ENCODE measurements around the gene ECSIT. TPM values are rescaled to one million over a fixed set of nuclear protein-coding genes. Genes with fewer than 3 reads are reported as not detected.

The ECSIT gene
- polyA plus RNA-seq, 2 of the 4 experiments (the other 2 are of a cell fraction), result 23.0 to 29.7 TPM

DNA sequence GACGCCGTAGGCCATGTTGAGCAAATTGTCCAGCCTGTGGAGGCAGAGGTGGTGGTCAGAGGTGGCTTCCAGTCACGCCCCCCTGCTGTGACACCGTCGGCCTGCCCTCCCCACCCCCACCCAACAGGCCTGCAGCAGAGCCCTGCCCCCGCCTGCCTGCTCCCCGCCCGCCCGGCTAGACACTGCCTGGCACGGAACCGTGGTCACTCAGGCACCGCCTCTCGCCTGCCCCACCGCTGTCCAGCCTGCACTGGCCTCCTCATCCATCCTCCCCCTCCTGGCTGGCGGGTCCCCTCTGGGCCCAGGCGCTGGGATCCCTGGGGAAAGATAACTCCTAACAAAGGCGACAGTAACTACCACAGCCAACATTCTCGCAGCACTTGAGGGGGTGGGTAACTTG, 71.8 kb downstream of the ECSIT start:
- POLR2A ChIA-PET, result no interaction called here
- ATAC-seq, result peak in 1 of 2 experiments; percentile 24; a peak in 1 of 6 replicates
- no peak for TF ChIP-seq JUN (IDR thresholded peaks at IDR 0.05)
- no peak for TF ChIP-seq CHD4 (IDR thresholded peaks at IDR 0.05; ENCODE audit: borderline replicate concordance)
- TF ChIP-seq HDAC2 (IDR thresholded peaks at IDR 0.05), result no peak
- no peak for TF ChIP-seq CBX8 (IDR thresholded peaks at IDR 0.05)
- TF ChIP-seq SMC3 (IDR thresholded peaks at IDR 0.05), result no peak
- TF ChIP-seq, protein P1, sequence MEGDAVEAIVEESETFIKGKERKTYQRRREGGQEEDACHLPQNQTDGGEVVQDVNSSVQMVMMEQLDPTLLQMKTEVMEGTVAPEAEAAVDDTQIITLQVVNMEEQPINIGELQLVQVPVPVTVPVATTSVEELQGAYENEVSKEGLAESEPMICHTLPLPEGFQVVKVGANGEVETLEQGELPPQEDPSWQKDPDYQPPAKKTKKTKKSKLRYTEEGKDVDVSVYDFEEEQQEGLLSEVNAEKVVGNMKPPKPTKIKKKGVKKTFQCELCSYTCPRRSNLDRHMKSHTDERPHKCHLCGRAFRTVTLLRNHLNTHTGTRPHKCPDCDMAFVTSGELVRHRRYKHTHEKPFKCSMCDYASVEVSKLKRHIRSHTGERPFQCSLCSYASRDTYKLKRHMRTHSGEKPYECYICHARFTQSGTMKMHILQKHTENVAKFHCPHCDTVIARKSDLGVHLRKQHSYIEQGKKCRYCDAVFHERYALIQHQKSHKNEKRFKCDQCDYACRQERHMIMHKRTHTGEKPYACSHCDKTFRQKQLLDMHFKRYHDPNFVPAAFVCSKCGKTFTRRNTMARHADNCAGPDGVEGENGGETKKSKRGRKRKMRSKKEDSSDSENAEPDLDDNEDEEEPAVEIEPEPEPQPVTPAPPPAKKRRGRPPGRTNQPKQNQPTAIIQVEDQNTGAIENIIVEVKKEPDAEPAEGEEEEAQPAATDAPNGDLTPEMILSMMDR (IDR thresholded peaks at IDR 0.05), result no peak
- TF ChIP-seq RAD21 (conservative IDR thresholded peaks at IDR 0.05 in 1 of 2, IDR thresholded peaks at IDR 0.05 in 1 of 2), result no peak
- TF ChIP-seq, protein P2, sequence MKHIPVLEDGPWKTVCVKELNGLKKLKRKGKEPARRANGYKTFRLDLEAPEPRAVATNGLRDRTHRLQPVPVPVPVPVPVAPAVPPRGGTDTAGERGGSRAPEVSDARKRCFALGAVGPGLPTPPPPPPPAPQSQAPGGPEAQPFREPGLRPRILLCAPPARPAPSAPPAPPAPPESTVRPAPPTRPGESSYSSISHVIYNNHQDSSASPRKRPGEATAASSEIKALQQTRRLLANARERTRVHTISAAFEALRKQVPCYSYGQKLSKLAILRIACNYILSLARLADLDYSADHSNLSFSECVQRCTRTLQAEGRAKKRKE (CRISPR knock-in tag; IDR thresholded peaks at IDR 0.05; ENCODE audit: low read depth), result no peak
- TF ChIP-seq, protein P3, sequence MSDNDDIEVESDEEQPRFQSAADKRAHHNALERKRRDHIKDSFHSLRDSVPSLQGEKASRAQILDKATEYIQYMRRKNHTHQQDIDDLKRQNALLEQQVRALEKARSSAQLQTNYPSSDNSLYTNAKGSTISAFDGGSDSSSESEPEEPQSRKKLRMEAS (IDR thresholded peaks at IDR 0.05), result no peak
- no peak for FAIRE-seq
- DNase-seq (ENCODE audit: low read depth in 1 of 2, low spot score in 1 of 2), result no peak
- CTCF ChIA-PET, result interaction anchor here (1.0 to 1.4 kb wide), 3 partner anchors 14 to 213 kb away, joined by 3 to 4 read pairs (median 3); no protein-coding TSS in a partner anchor
- 87% methylated on average over 3 of the region's 18 CpGs for WGBS (ENCODE audit: missing lambda C conversion rate)
- Histone ChIP-seq H3K4me1 (no peaks in the 10 kb centered on the region), H3K27ac (no peak overlapping the region), H3K4me2 (no peak overlapping the region), H3K4me3 (no peak overlapping the region), H3K9me3 (no peaks in the 10 kb centered on the region)

DNA sequence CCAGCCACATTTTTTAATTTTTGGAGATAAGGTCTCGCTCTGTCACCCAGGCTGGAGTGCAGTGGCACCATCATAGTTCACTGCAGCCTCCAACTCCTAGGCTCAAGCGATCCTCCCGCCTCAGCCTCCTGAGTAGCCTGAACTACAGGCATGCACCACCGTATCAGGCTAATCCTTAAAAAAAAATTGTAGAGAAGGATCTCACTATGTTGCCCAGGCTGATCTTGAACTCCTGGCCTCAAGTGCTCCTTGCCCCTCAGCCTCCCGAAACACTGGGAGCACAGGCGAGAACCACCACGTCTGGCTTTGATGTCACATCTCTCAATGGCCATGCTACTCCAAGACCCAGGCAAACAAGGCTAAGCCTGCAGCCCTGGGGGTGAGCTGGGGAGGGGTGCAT, 72.3 kb downstream of the ECSIT start:
- ChIA-PET CTCF (no interaction called here), POLR2A (no interaction called here)
- Histone ChIP-seq H3K27ac (no peak overlapping the region), H3K9me3 (no peaks in the 10 kb centered on the region), H3K4me2 (no peak overlapping the region), H3K4me1 (no peaks in the 10 kb centered on the region), H3K4me3 (no peak overlapping the region)
- no peak for TF ChIP-seq ESRRA (IDR thresholded peaks at IDR 0.05; ENCODE audit: borderline replicate concordance, low read length)
- TF ChIP-seq, protein P1 (IDR thresholded peaks at IDR 0.05), result no peak
- TF ChIP-seq FOSL2 (IDR thresholded peaks at IDR 0.05), result no peak
- TF ChIP-seq FOSL2 (CRISPR knock-in tag; IDR thresholded peaks at IDR 0.05), result no peak
- no peak for TF ChIP-seq MAFK (IDR thresholded peaks at IDR 0.05; ENCODE audit: partially characterized antibody)
- no peak for TF ChIP-seq CHD2 (IDR thresholded peaks at IDR 0.05; ENCODE audit: low read length, partially characterized antibody)
- no peak for TF ChIP-seq HES2 (IDR thresholded peaks at IDR 0.05)
- TF ChIP-seq, protein P4, sequence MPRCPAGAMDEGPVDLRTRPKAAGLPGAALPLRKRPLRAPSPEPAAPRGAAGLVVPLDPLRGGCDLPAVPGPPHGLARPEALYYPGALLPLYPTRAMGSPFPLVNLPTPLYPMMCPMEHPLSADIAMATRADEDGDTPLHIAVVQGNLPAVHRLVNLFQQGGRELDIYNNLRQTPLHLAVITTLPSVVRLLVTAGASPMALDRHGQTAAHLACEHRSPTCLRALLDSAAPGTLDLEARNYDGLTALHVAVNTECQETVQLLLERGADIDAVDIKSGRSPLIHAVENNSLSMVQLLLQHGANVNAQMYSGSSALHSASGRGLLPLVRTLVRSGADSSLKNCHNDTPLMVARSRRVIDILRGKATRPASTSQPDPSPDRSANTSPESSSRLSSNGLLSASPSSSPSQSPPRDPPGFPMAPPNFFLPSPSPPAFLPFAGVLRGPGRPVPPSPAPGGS (IDR thresholded peaks at IDR 0.05), result no peak
- no peak for TF ChIP-seq HOXA7 (CRISPR knock-in tag; IDR thresholded peaks at IDR 0.05)
- no peak for TF ChIP-seq POLR2A (IDR thresholded peaks at IDR 0.05; ENCODE audit: low read length)
- TF ChIP-seq EHF (CRISPR knock-in tag; IDR thresholded peaks at IDR 0.05), result no peak
- no peak for TF ChIP-seq NR3C1 (IDR thresholded peaks at IDR 0.05)
- TF ChIP-seq, protein P2 (CRISPR knock-in tag; IDR thresholded peaks at IDR 0.05; ENCODE audit: low read depth), result no peak
- TF ChIP-seq ZFP36 (IDR thresholded peaks at IDR 0.05; ENCODE audit: borderline replicate concordance, partially characterized antibody), result no peak
- TF ChIP-seq CEBPB (IDR thresholded peaks at IDR 0.05), result no peak
- TF ChIP-seq CBX2 (IDR thresholded peaks at IDR 0.05; ENCODE audit: borderline replicate concordance, low read depth), result no peak
- no peak for TF ChIP-seq BHLHE40 (IDR thresholded peaks at IDR 0.05; ENCODE audit: low read depth, low read length)
- DNase-seq (ENCODE audit: low read depth in 1 of 2, low spot score in 1 of 2), result no peak
- no peak for FAIRE-seq
- no peak for ATAC-seq
- 87% methylated on average over 7 of the region's 7 CpGs for WGBS (ENCODE audit: missing lambda C conversion rate)
